RWPE1 (cell line): ENCODE results near the gene VEPH1.

Source experiments
- CTCF ChIA-PET: fragments of 350-600 bp; sonication (Branson Sonifier 250); formaldehyde crosslinking; extraction: SDS; loops from one replicate; lab custom pipeline; 2021; lab: Yijun Ruan, JAX
- POLR2A ChIA-PET: fragments of 400-600 bp; formaldehyde crosslinking; extraction: SDS; loops from one replicate; lab custom pipeline; 2020; ENCODE audit warnings: antibody characterized with exemption; ENCODE audit not compliant: low non-redundant PET; lab: Yijun Ruan, JAX
- DNase-seq: peaks from one replicate; pipeline ENCODE4 v3.0.0; 2012; ENCODE audit warnings: low spot score
- H3K27ac ChIP-seq: fragments of 450-650 bp; 2 replicates; pipeline ENCODE4 v1.5.1; 2017
- CTCF ChIP-seq: fragments of 450-650 bp; conservative IDR thresholded peaks from 2 replicates; pipeline ENCODE4 v1.5.1; 2017; ENCODE audit warnings: low read depth, mild to moderate bottlenecking

VEPH1 gene

DNA sequence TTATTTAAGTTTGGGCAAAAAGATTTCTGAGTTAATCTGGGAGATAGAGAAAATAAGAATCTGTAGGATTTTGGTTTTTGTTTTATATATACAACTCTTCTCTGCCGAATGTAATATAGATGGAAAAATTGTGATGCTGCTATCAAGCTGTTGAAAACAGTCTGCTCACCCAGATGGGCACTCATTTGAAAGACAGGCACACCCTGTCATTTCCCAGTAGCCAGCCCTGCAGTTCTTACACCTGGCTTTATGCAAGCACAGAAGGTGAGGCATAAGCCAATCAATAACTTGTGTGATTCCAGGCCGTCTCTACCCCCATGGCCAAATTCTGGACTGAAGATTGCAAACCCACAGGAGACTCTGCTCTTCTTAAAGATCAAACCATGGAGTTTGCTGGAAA, 93.7 kb downstream of the VEPH1 start:
- CTCF ChIA-PET, result no interaction called here
- H3K27ac ChIP-seq, result no peak overlapping the region

GRCh38 chr3:157408499-157409149, 94.6 kb downstream of the VEPH1 start:
- POLR2A ChIA-PET, result no interaction called here
- no peak for DNase-seq
- no peak overlapping the region for H3K27ac ChIP-seq
- TF ChIP-seq CTCF, result no peak
- CTCF ChIA-PET, result interaction anchor here (0.6 kb wide), 1 partner anchor 71 kb away, joined by 5 read pairs; no protein-coding TSS in a partner anchor

More for the DNA sequence above, 93.7 kb downstream of the VEPH1 start:
- POLR2A ChIA-PET, result no interaction called here
- TF ChIP-seq CTCF, result no peak
- no peak for DNase-seq

DNA sequence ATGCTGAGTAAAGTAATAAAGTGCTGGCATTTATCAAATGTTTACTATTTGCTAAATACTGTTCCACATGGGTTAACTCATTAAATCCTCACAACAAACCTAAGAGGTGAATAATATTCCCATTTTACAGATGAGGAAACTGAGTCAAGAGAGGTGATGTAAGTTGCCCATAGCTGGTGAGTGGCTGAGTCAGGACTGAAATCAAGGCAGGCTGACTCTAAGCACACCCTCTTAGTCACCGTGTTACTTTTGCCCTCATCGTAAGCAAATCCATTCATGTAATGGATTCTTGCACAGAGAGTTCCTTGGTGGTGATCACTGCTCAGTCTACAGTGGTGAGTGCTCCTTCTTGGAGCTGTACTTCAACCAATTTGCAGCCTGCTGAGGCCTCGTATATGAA, 95.4 kb downstream of the VEPH1 start:
- ChIA-PET CTCF (interaction anchor here (0.6 kb wide), 1 partner anchor 165 kb away, joined by 5 read pairs; no protein-coding TSS in a partner anchor), POLR2A (no interaction called here)
- TF ChIP-seq CTCF, result no peak
- no peak for DNase-seq
- H3K27ac ChIP-seq, result no peak overlapping the region

GRCh38 chr3:157406394-157406793, 96.8 kb downstream of the VEPH1 start:
- ChIA-PET POLR2A (no interaction called here), CTCF (no interaction called here)
- H3K27ac ChIP-seq, result no peak overlapping the region
- TF ChIP-seq CTCF, result no peak
- DNase-seq, result no peak

DNA sequence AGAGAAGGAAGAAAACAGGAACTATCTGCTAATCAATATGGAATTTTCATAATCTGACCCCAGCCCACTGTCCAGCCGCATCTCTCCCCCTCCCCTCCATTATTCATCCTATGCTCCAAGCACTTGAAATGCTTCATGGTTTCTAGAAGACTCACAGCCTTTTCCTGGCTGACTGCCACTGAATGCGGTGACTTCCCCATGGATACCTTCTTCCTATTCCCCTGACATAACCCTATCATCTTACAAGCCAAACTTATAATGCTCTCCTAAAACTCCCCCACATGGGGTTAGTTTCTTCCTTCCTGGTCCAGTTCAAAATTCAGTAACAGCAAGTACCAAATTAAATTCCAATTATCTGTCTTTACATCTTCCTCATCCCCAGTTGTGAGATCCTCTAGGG, 97.8 kb downstream of the VEPH1 start:
- no peak overlapping the region for H3K27ac ChIP-seq
- no peak for DNase-seq
- CTCF ChIA-PET, result no interaction called here
- TF ChIP-seq CTCF, result no peak
- POLR2A ChIA-PET, result no interaction called here

- POLR2A ChIA-PET, result no interaction called here
- CTCF ChIA-PET, result no interaction called here
- DNase-seq, result no peak
- TF ChIP-seq CTCF, result no peak
- no peak overlapping the region for H3K27ac ChIP-seq
Observed at GRCh38 chr3:157404381-157404780, 98.8 kb downstream of the VEPH1 start.
